Endothelial cell of umbilical vein (primary cell): ENCODE data around the gene MYO16. TPM values are rescaled to one million over a fixed set of nuclear protein-coding genes. Genes with fewer than 3 reads are reported as not detected.

Source experiments
- BruUV-seq: library from RNA; stranded (reverse); fragments of 400-500 nt; replicated peaks from 2 replicates; lab custom pipeline; 2021; lab: Mats Ljungman, UMichigan
- CTCF ChIA-PET: fragments of 300-600, 350-600 bp; sonication (Branson Sonifier 250); formaldehyde crosslinking; loops from one replicate; lab custom pipeline; 2021; ENCODE audit warnings: antibody characterized with exemption, inconsistent platforms; lab: Charles Lee
- POLR2A ChIA-PET: fragments of 300-600, 350-600 bp; sonication (Branson Sonifier 250); formaldehyde crosslinking; loops from one replicate; lab custom pipeline; 2021; ENCODE audit warnings: antibody characterized with exemption, inconsistent platforms; lab: Charles Lee
- DNase-seq: peaks from one replicate; pipeline ENCODE4 v3.0.0-alpha.2; 2011; ENCODE audit warnings: low read depth, low spot score
- FAIRE-seq: peaks from 2 replicates; lab custom pipeline; 2011; peaks lifted over from hg19 to GRCh38; lab: Jason Lieb, UNC
- H2AFZ ChIP-seq: 2 replicates; pipeline ENCODE4 v1.6.0; 2012; ENCODE audit warnings: low read depth, low read length, control low read depth, inconsistent platforms
- H3K27ac ChIP-seq: 2 replicates; pipeline ENCODE4 v1.5.1; 2011; ENCODE audit warnings: low read depth, mild to moderate bottlenecking, control low read depth, low read length, moderate library complexity; ENCODE audit not compliant: insufficient read depth
- H3K27me3 ChIP-seq, 2 experiments: 2 replicates each; pipeline versions ENCODE4 v1.6.0 to v1.6.1; 2011; ENCODE audit warnings: low read length in 2 of 2, mixed read lengths in 1 of 2; ENCODE audit not compliant: control insufficient read depth in 2 of 2, insufficient read depth in 2 of 2
- H3K36me3 ChIP-seq, 2 experiments: 2 replicates in 1 of 2; 3 replicates in 1 of 2; pipeline ENCODE4 v1.5.1; 2011; ENCODE audit warnings: low read length in 2 of 2, mild to moderate bottlenecking in 1 of 2, moderate library complexity in 1 of 2; ENCODE audit not compliant: control insufficient read depth in 2 of 2, insufficient read depth in 2 of 2; ENCODE audit errors: extremely low read depth in 1 of 2
- H3K4me1 ChIP-seq: 3 replicates; pipeline ENCODE4 v1.5.1; 2011; ENCODE audit warnings: mild to moderate bottlenecking, low read length; ENCODE audit not compliant: control insufficient read depth, insufficient read depth; ENCODE audit errors: extremely low read depth
- H3K4me2 ChIP-seq: 2 replicates; pipeline ENCODE4 v1.6.1; 2011; ENCODE audit warnings: low read length, control low read depth, mixed read lengths; ENCODE audit not compliant: insufficient read depth
- H3K4me3 ChIP-seq, 3 experiments: fragments of 200-600 bp in 1 of 3; sonication (generic), shearing (Covaris generic) in 1 of 3; replicated peaks in 1 of 3; 2 replicates each; pipeline ENCODE4 v1.5.1; 2011 to 2016; ENCODE audit warnings: control low read depth in 3 of 3, low read length in 3 of 3, mild to moderate bottlenecking in 2 of 3, inconsistent platforms in 1 of 3, low read depth in 1 of 3, moderate library complexity in 1 of 3; ENCODE audit not compliant: insufficient read depth in 1 of 3
- H3K79me2 ChIP-seq: 2 replicates; pipeline ENCODE4 v1.6.0; 2012; ENCODE audit warnings: low read length, inconsistent platforms; ENCODE audit not compliant: control insufficient read depth, insufficient read depth
- H3K9ac ChIP-seq: replicated peaks from 2 replicates; pipeline ENCODE3; 2011; ENCODE audit warnings: low read length, control low read depth; ENCODE audit not compliant: insufficient read depth; ENCODE audit errors: extremely low read depth
- H3K9me1 ChIP-seq: replicated peaks from 3 replicates; pipeline ENCODE4 v1.6.0; 2011; ENCODE audit warnings: mild to moderate bottlenecking, low read length; ENCODE audit not compliant: control insufficient read depth, insufficient read depth; ENCODE audit errors: extremely low read depth
- H3K9me3 ChIP-seq: replicated peaks from 2 replicates; pipeline ENCODE4 v1.5.1; 2012; ENCODE audit warnings: low read length, inconsistent platforms; ENCODE audit not compliant: control insufficient read depth, insufficient read depth
- H4K20me1 ChIP-seq: replicated peaks from 2 replicates; pipeline ENCODE3; 2011; ENCODE audit warnings: mild to moderate bottlenecking, low read length; ENCODE audit not compliant: control insufficient read depth, insufficient read depth; ENCODE audit errors: extremely low read depth
- EZH2 ChIP-seq: IDR thresholded peaks from 2 replicates; pipeline ENCODE4 v1.6.1; 2012; ENCODE audit warnings: borderline replicate concordance, low read depth, mild to moderate bottlenecking, moderate library complexity, low read length, inconsistent platforms; ENCODE audit not compliant: severe bottlenecking
- FOS ChIP-seq: IDR thresholded peaks from 2 replicates; pipeline ENCODE4 v1.6.1; 2011; ENCODE audit warnings: mild to moderate bottlenecking, low read length, moderate library complexity, borderline replicate concordance; ENCODE audit not compliant: insufficient read depth
- GATA2 ChIP-seq: IDR thresholded peaks from 2 replicates; pipeline ENCODE4 v1.7.0; 2011; ENCODE audit warnings: low read depth, mild to moderate bottlenecking, moderate library complexity, mixed read lengths, low read length; ENCODE audit not compliant: insufficient read length, insufficient read depth
- JUN ChIP-seq: IDR thresholded peaks from 2 replicates; pipeline ENCODE4 v1.6.1; 2011; ENCODE audit warnings: borderline replicate concordance, low read depth; ENCODE audit not compliant: insufficient read length, insufficient read depth
- MYC ChIP-seq: IDR thresholded peaks from one replicate; pipeline ENCODE4 v1.6.1; 2011; ENCODE audit warnings: mild to moderate bottlenecking, low read depth, low read length
- POLR2A ChIP-seq: IDR thresholded peaks from 2 replicates; pipeline ENCODE4 v1.6.1; 2012; ENCODE audit warnings: low read depth, mild to moderate bottlenecking, control low read depth, low read length
- POLR2AphosphoS5 ChIP-seq: IDR thresholded peaks from 2 replicates; pipeline ENCODE4 v1.6.1; 2012; ENCODE audit warnings: low read depth, mild to moderate bottlenecking, control low read depth, low read length, moderate library complexity; ENCODE audit not compliant: insufficient read depth
- dilution Hi-C: fragments of 300-500 bp; cut with MboI; formaldehyde crosslinking; loops from one replicate; pipeline ENCODE4 v1.15.0; 2019; ENCODE audit warnings: low sequenced_read_pairs; ENCODE audit not compliant: extremely low pct_ligation_motif_present
- intact Hi-C: fragments of 100-400 bp; cut with micrococcal nuclease; formaldehyde crosslinking; loops from one replicate; pipeline ENCODE4 v1.10.0; 2022
- polyA plus RNA-seq, 4 experiments: library from polyadenylated mRNA; depleted of rRNA in 3 of 4; stranded (reverse) in 3 of 4; unstranded in 1 of 4; fragments of >200 nt; gene quantifications; 2 replicates each; pipeline versions ENCODE4 v1.2.1 to v1.2.3, GENCODE V29; 2011 to 2012; ENCODE audit warnings: missing spikeins in 1 of 4
- total RNA-seq: library from RNA; stranded (reverse); gene quantifications from 2 replicates; pipeline ENCODE4 v1.2.3, GENCODE V29; 2021

Gene MYO16
- total and polyA plus RNA-seq, 2 donors (not counting 3 experiments of a cell fraction or from before 2014, with no cell fraction given) = 0.03 to 0.04 TPM

- ChIA-PET CTCF (interaction anchor here (0.8 to 3.2 kb wide), 6 partner anchors 8 to 631 kb away, joined by 3 to 10 read pairs (median 5); no protein-coding TSS in a partner anchor), POLR2A (no interaction called here)
- Histone ChIP-seq H3K27ac (peak overlapping the region; percentile 87), H2AFZ (no peak overlapping the region), H3K79me2 (no peaks in the 10 kb centered on the region), H3K9me3 (no peaks in the 10 kb centered on the region), H3K27me3 (no peaks in the 10 kb centered on the region), H3K36me3 (no peaks in the 10 kb centered on the region), H3K4me1 (peaks cover 44% of the 10 kb centered on the region), H3K4me2 (no peak overlapping the region), H3K9ac (peak overlapping the region; percentile 95), H3K9me1 (no peaks in the 10 kb centered on the region), H4K20me1 (no peaks in the 10 kb centered on the region), H3K4me3 (no peak overlapping the region)
- dilution Hi-C loops (no loop called here), intact Hi-C loops (loop anchor here (2.0 kb wide), 2 partner anchors 239 to 973 kb away; no protein-coding TSS in a partner anchor)
- no peak for FAIRE-seq
- no TSS peak for BruUV-seq
- TF ChIP-seq JUN = peak; percentile 24
- no peak for TF ChIP-seq POLR2AphosphoS5
- TF ChIP-seq GATA2 = no peak
- TF ChIP-seq POLR2A = no peak
- TF ChIP-seq MYC = no peak
- TF ChIP-seq FOS = peak; percentile 20
- no peak for DNase-seq
These were observed 524.7 kb downstream of the MYO16 start for GRCh38 chr13:109154146-109154545.

- FAIRE-seq = peak; percentile 52
- no peaks in the 10 kb centered on the region for H3K9me3 ChIP-seq
- H3K36me3 ChIP-seq = no peaks in the 10 kb centered on the region
- H3K9ac ChIP-seq = peak overlapping the region; percentile 95
- intact Hi-C loops (loop anchor here (2.0 kb wide), 2 partner anchors 240 to 972 kb away; no protein-coding TSS in a partner anchor), dilution Hi-C loops (no loop called here)
- H3K9me1 ChIP-seq = no peaks in the 10 kb centered on the region
- TF ChIP-seq FOS (peak; percentile 5), EZH2 (no peak), MYC (no peak), POLR2AphosphoS5 (no peak), JUN (peak; percentile 2)
- peaks cover 44% of the 10 kb centered on the region for H3K4me1 ChIP-seq
- H3K27ac ChIP-seq = peak overlapping the region; percentile 87
- POLR2A ChIA-PET = interaction anchor here (0.5 to 1.4 kb wide), 3 partner anchors 45 to 973 kb away, joined by 3 to 6 read pairs (median 5); no protein-coding TSS in a partner anchor
- H3K27me3 ChIP-seq = no peaks in the 10 kb centered on the region
- H4K20me1 ChIP-seq = no peaks in the 10 kb centered on the region
- CTCF ChIA-PET = interaction anchor here (0.6 to 3.2 kb wide), 10 partner anchors 8 to 1256 kb away, joined by 3 to 10 read pairs (median 4); no protein-coding TSS in a partner anchor
- no peak overlapping the region for H3K4me3 ChIP-seq
- BruUV-seq = no TSS peak
- H3K4me2 ChIP-seq = peak overlapping the region; percentile 73
- no peak overlapping the region for H2AFZ ChIP-seq
- DNase-seq = peak; percentile 80
- H3K79me2 ChIP-seq = no peaks in the 10 kb centered on the region
These were observed 525.1 kb downstream of the MYO16 start for GRCh38 chr13:109154546-109154945.
